H1 (cell line): ENCODE results near the gene SURF4. TPM values are rescaled to one million over a fixed set of nuclear protein-coding genes. Genes with fewer than 3 reads are reported as not detected.

ENCODE experiments used
- EZH2 ChIP-seq: fragments of 200-600 bp; sonication (generic); IDR thresholded peaks from 2 replicates; pipeline ENCODE4 v1.7.1; 2012; ENCODE audit warnings: low read depth, mild to moderate bottlenecking, moderate library complexity, low read length, inconsistent platforms; ENCODE audit not compliant: severe bottlenecking
- JUN ChIP-seq: IDR thresholded peaks from 2 replicates; pipeline ENCODE4 v1.6.1; 2011; ENCODE audit warnings: low read depth, mild to moderate bottlenecking, improper control_type of control experiment, low read length
- SRF ChIP-seq: IDR thresholded peaks from 2 replicates; pipeline ENCODE4 v1.6.1; 2011; ENCODE audit warnings: mild to moderate bottlenecking, low read depth, low read length, moderate library complexity
- polyA plus RNA-seq, 7 experiments: library from polyadenylated mRNA; depleted of rRNA in 3 of 7; stranded (reverse) in 5 of 7; unstranded in 2 of 7; fragments of >200 nt in 5 of 7; fragments of 200-250 nt in 2 of 7; gene quantifications; 1 replicate in 5 of 7; 2 replicates in 1 of 7; 4 replicates in 1 of 7; pipeline versions ENCODE4 v1.2.1 to v1.2.3, GENCODE V29; 2011 to 2013; ENCODE audit warnings: missing spikeins in 2 of 7, mixed read lengths in 2 of 7
- total RNA-seq: library from RNA; stranded (reverse); fragmentation: NEBNext Ultra II Directional; extraction: Animal tissue kit (Norgen Biotek cat#: 25700); gene quantifications from 2 replicates; pipeline ENCODE4 v1.2.1, GENCODE V29; 2021

Gene SURF4
- total and polyA plus RNA-seq, 2 of the 8 experiments (the other 6 are each of a cell fraction or from before 2014, with no cell fraction given) = 176 to 182 TPM

DNA sequence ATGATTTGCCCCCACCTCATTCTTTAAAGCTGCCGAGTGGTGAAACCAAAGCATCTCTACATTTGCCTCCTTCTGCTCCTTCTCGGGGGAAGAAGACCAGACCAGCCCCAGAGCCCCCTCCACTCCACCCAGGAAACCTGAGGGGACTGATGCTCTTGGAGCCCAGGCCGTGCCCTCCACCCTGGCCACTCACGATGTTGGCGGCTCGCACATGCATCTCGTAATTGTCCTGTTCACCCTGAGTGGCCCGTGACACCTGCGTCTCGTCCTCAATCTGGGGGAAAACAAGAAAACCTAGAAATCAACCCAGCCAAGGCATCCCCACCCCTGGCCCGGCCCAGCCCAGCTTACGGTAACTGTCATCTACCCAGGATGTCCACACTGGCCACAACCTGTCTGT is 30.9 kb downstream of the SURF4 start (continued):
- TF ChIP-seq JUN (no peak), EZH2 (no peak), SRF (no peak)
